ENCODE measurements around the gene CTSL.
A peak's percentile ranks its signal among the peaks of the same experiment; 100 is the strongest.

CTSL gene

GRCh38 chr9:87725900-87726709, at the start of gene CTSL:
CTSL (plus strand) TSS chr9:87726119; CDS start chr9:87727604, 1,485 bp downstream.
- H3K4me3 ChIP-seq (ENCODE audit: low read depth, low read length) = no peak within 1 kb of the TSS; the same call in 1 of the 2 replicates
- DNase-seq (ENCODE audit: low read depth) = no peak
- TF ChIP-seq CTCF (IDR thresholded peaks at IDR 0.05; ENCODE audit: low read depth, low read length, missing control alignments) = no peak

GRCh38 chr9:87676976-87677775, 48.7 kb upstream of the CTSL start:
- no peak for DNase-seq (ENCODE audit: low read depth)
- H3K4me3 ChIP-seq (ENCODE audit: low read depth, low read length) = no peak overlapping the region
- no peak for TF ChIP-seq CTCF (IDR thresholded peaks at IDR 0.05; ENCODE audit: low read depth, low read length, missing control alignments)

DNA sequence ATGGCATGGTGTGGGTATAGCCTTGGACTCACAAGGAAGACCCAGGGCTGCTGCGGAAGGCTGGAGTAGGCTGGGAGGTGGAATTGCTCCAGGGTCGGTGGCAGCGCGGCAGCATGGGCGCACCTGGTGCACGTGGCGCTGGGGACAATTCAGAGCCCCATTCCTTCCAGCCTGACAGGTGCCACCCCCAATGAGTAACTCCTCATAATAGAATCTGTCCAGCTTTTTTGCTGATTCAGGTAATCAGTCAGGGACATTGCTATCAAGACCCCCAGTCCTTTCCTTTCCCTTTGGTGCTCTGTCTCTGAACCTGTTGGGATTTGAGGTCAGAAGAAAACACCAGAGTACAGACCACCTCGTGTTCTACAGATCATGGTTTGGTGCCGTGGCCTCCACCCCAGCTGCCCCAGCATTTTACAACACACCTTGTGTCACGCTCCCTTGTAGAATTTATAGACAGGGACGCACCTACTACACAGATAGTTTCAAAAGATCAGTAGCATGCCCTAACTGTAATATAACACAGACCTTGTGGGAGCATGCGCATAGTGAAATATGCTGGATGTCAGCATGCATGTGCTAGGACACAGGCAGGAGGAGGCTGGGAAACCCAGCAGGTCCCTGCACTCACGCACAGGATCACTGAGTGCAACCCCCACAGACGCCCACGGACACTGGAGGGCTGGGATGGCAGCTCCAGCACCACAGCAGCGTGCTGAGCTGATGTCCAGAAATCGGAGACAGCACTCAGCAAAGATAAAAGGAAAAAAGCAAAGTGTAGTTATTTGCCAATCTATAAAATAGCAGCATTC, 47.9 kb upstream of the CTSL start:
- H3K4me3 ChIP-seq (ENCODE audit: low read depth, low read length) = no peak overlapping the region
- no peak for DNase-seq (ENCODE audit: low read depth)
- no peak for TF ChIP-seq CTCF (IDR thresholded peaks at IDR 0.05; ENCODE audit: low read depth, low read length, missing control alignments)

- DNase-seq (ENCODE audit: low read depth) = no peak
- no peak overlapping the region for H3K4me3 ChIP-seq (ENCODE audit: low read depth, low read length)
Observed at GRCh38 chr9:87678650-87679355, 47.1 kb upstream of the CTSL start.

GRCh38 chr9:87681271-87682061, 44.5 kb upstream of the CTSL start:
- TF ChIP-seq CTCF (IDR thresholded peaks at IDR 0.05; ENCODE audit: low read depth, low read length, missing control alignments) = no peak
- H3K4me3 ChIP-seq (ENCODE audit: low read depth, low read length) = no peak overlapping the region
- no peak for DNase-seq (ENCODE audit: low read depth)

More at GRCh38 chr9:87678650-87679355, 47.1 kb upstream of the CTSL start:
- peak; percentile 74 for TF ChIP-seq CTCF (IDR thresholded peaks at IDR 0.05; ENCODE audit: low read depth, low read length, missing control alignments)

Data from GM12864 (cell line).